Stimulated activated CD4-positive, alpha-beta T cell treated with anti-CD3 and anti-CD28 coated beads, Interleukin-2, amount 100 ng/mL, for 4 hours (primary cell): Measurements from ENCODE around the gene RNF39.
"Not testable (repeated sequence)": the region's sequence is repeated elsewhere in the genome, so short reads cannot be mapped to it uniquely, and the experiment has no call there.

Experiments used
- DNase-seq: peaks from one replicate; pipeline ENCODE4 v3.0.0-alpha.2; 2020; ENCODE audit warnings: low read depth

The RNF39 gene

GRCh38 chr6:30061092-30061857, 14.3 kb downstream of the RNF39 start, which contains the start of gene POLR1H:
POLR1H (plus strand) TSS chr6:30061265; CDS start chr6:30061525, 260 bp downstream.
- DNase-seq: peak; percentile 83

GRCh38 chr6:30060606-30061091, 14.9 kb downstream of the RNF39 start:
- DNase-seq: no peak

GRCh38 chr6:30055513-30055912, 20.1 kb downstream of the RNF39 start:
- DNase-seq: no peak

GRCh38 chr6:30053682-30054081, 21.9 kb downstream of the RNF39 start:
- DNase-seq: no peak

GRCh38 chr6:30047220-30047619, 28.3 kb downstream of the RNF39 start:
- no peak for DNase-seq

- no peak for DNase-seq
These were observed 30.9 kb downstream of the RNF39 start for GRCh38 chr6:30044630-30045029.

- no peak for DNase-seq
These were observed 31.8 kb downstream of the RNF39 start for GRCh38 chr6:30043744-30044143.

GRCh38 chr6:30042914-30043313, 32.7 kb downstream of the RNF39 start:
- DNase-seq: no peak

- DNase-seq: no peak
These were observed 33.1 kb downstream of the RNF39 start for GRCh38 chr6:30042476-30042875.

GRCh38 chr6:30041821-30042220, 33.7 kb downstream of the RNF39 start:
- DNase-seq: no peak

- no peak for DNase-seq
These were observed 34.3 kb downstream of the RNF39 start for GRCh38 chr6:30041221-30041620.

GRCh38 chr6:30037182-30037788, 38.3 kb downstream of the RNF39 start:
- DNase-seq: no peak

- DNase-seq: no peak
These were observed 39.8 kb downstream of the RNF39 start for GRCh38 chr6:30035784-30036183.

- DNase-seq: not testable (repeated sequence)
These were observed 42.1 kb downstream of the RNF39 start for GRCh38 chr6:30033440-30033839.

- DNase-seq: no peak
These were observed 44.2 kb downstream of the RNF39 start for GRCh38 chr6:30031381-30031780.

- no peak for DNase-seq
These were observed 46.0 kb downstream of the RNF39 start for GRCh38 chr6:30029588-30029987.

GRCh38 chr6:30025186-30025585, 50.4 kb downstream of the RNF39 start:
- no peak for DNase-seq

- not testable (repeated sequence) for DNase-seq
These were observed 52.9 kb downstream of the RNF39 start for GRCh38 chr6:30022712-30023111.

- DNase-seq: no peak
These were observed 53.4 kb downstream of the RNF39 start for GRCh38 chr6:30022189-30022588.

GRCh38 chr6:30020626-30021025, 54.9 kb downstream of the RNF39 start:
- no peak for DNase-seq
